ENCODE measurements around the gene PRKCG. TPM values are rescaled to one million over a fixed set of nuclear protein-coding genes. Genes with fewer than 3 reads are reported as not detected.
"Not testable (repeated sequence)": the region's sequence is repeated elsewhere in the genome, so short reads cannot be mapped to it uniquely, and the experiment has no call there.

PRKCG gene
- 0.17 TPM in 1 of 2 replicates, not detected in the other for total RNA-seq

GRCh38 chr19:53881482-53882390 is at the start of gene PRKCG:
PRKCG (plus strand) TSS chr19:53882197; CDS start chr19:53882495, 298 bp downstream.
- peak; percentile 35 for DNase-seq

GRCh38 chr19:53832861-53833260 is 49.1 kb upstream of the PRKCG start:
- not testable (repeated sequence) for DNase-seq

GRCh38 chr19:53838446-53838845 is 43.6 kb upstream of the PRKCG start:
- DNase-seq = not testable (repeated sequence)

GRCh38 chr19:53840241-53840640 is 41.8 kb upstream of the PRKCG start:
- DNase-seq = not testable (repeated sequence)

- DNase-seq = not testable (repeated sequence)
These were observed 41.1 kb upstream of the PRKCG start for GRCh38 chr19:53840914-53841313.

GRCh38 chr19:53844849-53845246 is 37.1 kb upstream of the PRKCG start:
- no peak for DNase-seq

- DNase-seq = no peak
These were observed 34.4 kb upstream of the PRKCG start for GRCh38 chr19:53847555-53847954.

- DNase-seq = peak; percentile 93
These were observed 32.7 kb upstream of the PRKCG start for GRCh38 chr19:53849237-53849676.

GRCh38 chr19:53853707-53854106 is 28.3 kb upstream of the PRKCG start:
- no peak for DNase-seq

- no peak for DNase-seq
These were observed 17.6 kb upstream of the PRKCG start for GRCh38 chr19:53864308-53864836.

GRCh38 chr19:53865523-53865917 is 16.5 kb upstream of the PRKCG start:
- DNase-seq = no peak

GRCh38 chr19:53865918-53866864 is 15.8 kb upstream of the PRKCG start:
- DNase-seq = peak; percentile 70

- DNase-seq = no peak
These were observed 15.2 kb upstream of the PRKCG start for GRCh38 chr19:53866865-53867224.

- peak; percentile 99 for DNase-seq
These were observed 14.5 kb upstream of the PRKCG start, which contains the start of gene MYADM for GRCh38 chr19:53867225-53868090. MYADM (plus strand) TSS chr19:53867883; CDS start chr19:53873530, 5,647 bp downstream.

- DNase-seq = peak; percentile 60
These were observed 13.7 kb upstream of the PRKCG start for GRCh38 chr19:53868091-53868891.

- DNase-seq = peak; percentile 88
These were observed 12.8 kb upstream of the PRKCG start for GRCh38 chr19:53868892-53869804.

- not testable (repeated sequence) for DNase-seq
These were observed 12.1 kb upstream of the PRKCG start for GRCh38 chr19:53869805-53870484.

- DNase-seq = no peak
These were observed 11.5 kb upstream of the PRKCG start for GRCh38 chr19:53870485-53870844.

GRCh38 chr19:53871454-53871853 is 10.5 kb upstream of the PRKCG start:
- no peak for DNase-seq
